ENCODE results near the gene PTPRG. TPM values are rescaled to one million over a fixed set of nuclear protein-coding genes. Genes with fewer than 3 reads are reported as not detected.

The PTPRG gene
- total and polyA plus RNA-seq, 2 of the 13 experiments (the other 11 are each of a cell fraction or from before 2014, with no cell fraction given): 8.0 to 25.3 TPM

DNA sequence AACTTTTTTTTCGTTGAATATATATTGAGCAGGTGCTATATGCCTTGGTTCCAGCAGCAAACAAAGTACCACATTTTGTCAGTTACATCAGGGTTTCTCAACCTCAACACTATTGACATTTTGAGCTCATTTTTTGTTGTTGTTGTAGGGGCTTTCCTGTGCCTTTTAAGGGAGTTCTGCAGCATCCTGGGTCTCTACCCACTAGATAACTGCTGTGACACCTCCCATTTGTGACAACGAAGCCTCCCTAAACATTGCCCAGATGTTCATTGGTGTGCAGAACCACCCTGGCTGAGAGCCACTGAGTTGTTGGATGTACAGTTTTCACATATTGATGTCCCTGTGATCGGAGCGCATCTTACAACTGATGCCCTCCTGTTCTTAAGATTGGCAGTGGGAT is 382.6 kb downstream of the PTPRG start (continued):
- TF ChIP-seq, protein P1, sequence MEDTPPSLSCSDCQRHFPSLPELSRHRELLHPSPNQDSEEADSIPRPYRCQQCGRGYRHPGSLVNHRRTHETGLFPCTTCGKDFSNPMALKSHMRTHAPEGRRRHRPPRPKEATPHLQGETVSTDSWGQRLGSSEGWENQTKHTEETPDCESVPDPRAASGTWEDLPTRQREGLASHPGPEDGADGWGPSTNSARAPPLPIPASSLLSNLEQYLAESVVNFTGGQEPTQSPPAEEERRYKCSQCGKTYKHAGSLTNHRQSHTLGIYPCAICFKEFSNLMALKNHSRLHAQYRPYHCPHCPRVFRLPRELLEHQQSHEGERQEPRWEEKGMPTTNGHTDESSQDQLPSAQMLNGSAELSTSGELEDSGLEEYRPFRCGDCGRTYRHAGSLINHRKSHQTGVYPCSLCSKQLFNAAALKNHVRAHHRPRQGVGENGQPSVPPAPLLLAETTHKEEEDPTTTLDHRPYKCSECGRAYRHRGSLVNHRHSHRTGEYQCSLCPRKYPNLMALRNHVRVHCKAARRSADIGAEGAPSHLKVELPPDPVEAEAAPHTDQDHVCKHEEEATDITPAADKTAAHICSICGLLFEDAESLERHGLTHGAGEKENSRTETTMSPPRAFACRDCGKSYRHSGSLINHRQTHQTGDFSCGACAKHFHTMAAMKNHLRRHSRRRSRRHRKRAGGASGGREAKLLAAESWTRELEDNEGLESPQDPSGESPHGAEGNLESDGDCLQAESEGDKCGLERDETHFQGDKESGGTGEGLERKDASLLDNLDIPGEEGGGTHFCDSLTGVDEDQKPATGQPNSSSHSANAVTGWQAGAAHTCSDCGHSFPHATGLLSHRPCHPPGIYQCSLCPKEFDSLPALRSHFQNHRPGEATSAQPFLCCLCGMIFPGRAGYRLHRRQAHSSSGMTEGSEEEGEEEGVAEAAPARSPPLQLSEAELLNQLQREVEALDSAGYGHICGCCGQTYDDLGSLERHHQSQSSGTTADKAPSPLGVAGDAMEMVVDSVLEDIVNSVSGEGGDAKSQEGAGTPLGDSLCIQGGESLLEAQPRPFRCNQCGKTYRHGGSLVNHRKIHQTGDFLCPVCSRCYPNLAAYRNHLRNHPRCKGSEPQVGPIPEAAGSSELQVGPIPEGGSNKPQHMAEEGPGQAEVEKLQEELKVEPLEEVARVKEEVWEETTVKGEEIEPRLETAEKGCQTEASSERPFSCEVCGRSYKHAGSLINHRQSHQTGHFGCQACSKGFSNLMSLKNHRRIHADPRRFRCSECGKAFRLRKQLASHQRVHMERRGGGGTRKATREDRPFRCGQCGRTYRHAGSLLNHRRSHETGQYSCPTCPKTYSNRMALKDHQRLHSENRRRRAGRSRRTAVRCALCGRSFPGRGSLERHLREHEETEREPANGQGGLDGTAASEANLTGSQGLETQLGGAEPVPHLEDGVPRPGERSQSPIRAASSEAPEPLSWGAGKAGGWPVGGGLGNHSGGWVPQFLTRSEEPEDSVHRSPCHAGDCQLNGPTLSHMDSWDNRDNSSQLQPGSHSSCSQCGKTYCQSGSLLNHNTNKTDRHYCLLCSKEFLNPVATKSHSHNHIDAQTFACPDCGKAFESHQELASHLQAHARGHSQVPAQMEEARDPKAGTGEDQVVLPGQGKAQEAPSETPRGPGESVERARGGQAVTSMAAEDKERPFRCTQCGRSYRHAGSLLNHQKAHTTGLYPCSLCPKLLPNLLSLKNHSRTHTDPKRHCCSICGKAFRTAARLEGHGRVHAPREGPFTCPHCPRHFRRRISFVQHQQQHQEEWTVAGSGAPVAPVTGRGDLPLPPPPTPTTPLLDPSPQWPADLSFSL (CRISPR knock-in tag; IDR thresholded peaks at IDR 0.05): no peak
- no peak for TF ChIP-seq POLR2AphosphoS2 (IDR thresholded peaks at IDR 0.05; ENCODE audit: low read depth, low read length)

DNA sequence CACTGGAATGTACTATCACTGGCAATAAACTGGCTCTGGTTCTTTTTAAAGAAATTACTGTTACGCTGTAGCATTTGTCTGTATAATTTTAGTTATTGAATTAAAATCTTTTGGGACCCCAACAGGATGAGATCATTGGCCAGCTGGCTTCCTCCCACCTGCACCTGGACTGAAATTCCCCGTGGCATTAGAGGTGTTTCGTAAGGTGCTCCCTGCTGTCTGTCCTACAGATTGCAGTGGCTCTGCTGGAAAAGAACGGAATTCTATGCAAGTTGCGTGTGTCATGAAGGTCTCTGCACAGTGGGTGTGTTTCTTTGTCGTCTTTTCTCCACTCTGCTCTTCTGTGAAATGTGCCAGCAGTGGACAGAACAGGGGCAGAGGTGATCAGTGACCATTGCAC is 383.4 kb downstream of the PTPRG start:
- Histone ChIP-seq H3K79me2 (ENCODE audit: insufficient read depth, low read length) (no peaks in the 10 kb centered on the region), H4K20me1 (ENCODE audit: insufficient read depth, low read length) (no peaks in the 10 kb centered on the region; the same call in 1 of the 2 replicates), H3K9ac (ENCODE audit: insufficient read depth, low read depth, low read length) (no peak overlapping the region), H3K4me3 (replicated peaks in 1 of 3; ENCODE audit: insufficient read depth in 1 of 3, low read depth in 2 of 3, low read length in 3 of 3) (no peak overlapping the region), H3K4me1 (ENCODE audit: insufficient read depth, low read length) (0 out of 2 replicates have a peak, but pooled peaks cover 10% of the 10 kb centered on the region), H3K4me2 (ENCODE audit: low read depth, low read length) (no peak overlapping the region), H3K27ac (ENCODE audit: extremely low read length, insufficient read depth, low read length) (no peak overlapping the region), H3K9me3 (ENCODE audit: low read length) (no peaks in the 10 kb centered on the region), H3K36me3 (replicated peaks in 1 of 2; ENCODE audit: control insufficient read depth in 1 of 2, insufficient read depth in 2 of 2, low read length in 2 of 2) (no peaks in the 10 kb centered on the region), H3K27me3 (ENCODE audit: control insufficient read depth in 1 of 2, insufficient read depth in 2 of 2, low read length in 2 of 2) (no peaks in the 10 kb centered on the region), H2AFZ (ENCODE audit: low read length) (no peak overlapping the region)
- ATAC-seq: no peak; the same call in 2 of the 3 replicates
- 74% methylated on average over 6 of the region's 6 CpGs for WGBS (ENCODE audit: low lambda C conversion rate)
- in situ Hi-C loops (cut with HindIII; ENCODE audit: extremely low pct_ligation_motif_present, low pct_unique_long_range_greater_than_20kb): no loop called here
- DNase-seq (ENCODE audit: low spot score): no peak
- intact Hi-C loops (cut with micrococcal nuclease; ENCODE audit: unreplicated experiment): no loop called here
- CTCF ChIA-PET (ENCODE audit: low intra/inter-chr PET ratio, low total read pairs): no interaction called here
- POLR2A ChIA-PET: no interaction called here
- BruUV-seq (replicated peaks): no TSS peak
- FAIRE-seq: no peak
- TF ChIP-seq MAZ (IDR thresholded peaks at IDR 0.05; ENCODE audit: borderline replicate concordance, low read depth, low read length) (no peak), MAZ (CRISPR knock-in tag; IDR thresholded peaks at IDR 0.05; ENCODE audit: low read depth) (no peak), SAP130 (CRISPR knock-in tag; IDR thresholded peaks at IDR 0.05; ENCODE audit: low read depth) (no peak), ZNF652 (CRISPR knock-in tag; IDR thresholded peaks at IDR 0.05; ENCODE audit: borderline replicate concordance, low read depth) (no peak), MYNN (CRISPR knock-in tag; IDR thresholded peaks at IDR 0.05; ENCODE audit: low read depth) (no peak)
- TF ChIP-seq, protein P2, sequence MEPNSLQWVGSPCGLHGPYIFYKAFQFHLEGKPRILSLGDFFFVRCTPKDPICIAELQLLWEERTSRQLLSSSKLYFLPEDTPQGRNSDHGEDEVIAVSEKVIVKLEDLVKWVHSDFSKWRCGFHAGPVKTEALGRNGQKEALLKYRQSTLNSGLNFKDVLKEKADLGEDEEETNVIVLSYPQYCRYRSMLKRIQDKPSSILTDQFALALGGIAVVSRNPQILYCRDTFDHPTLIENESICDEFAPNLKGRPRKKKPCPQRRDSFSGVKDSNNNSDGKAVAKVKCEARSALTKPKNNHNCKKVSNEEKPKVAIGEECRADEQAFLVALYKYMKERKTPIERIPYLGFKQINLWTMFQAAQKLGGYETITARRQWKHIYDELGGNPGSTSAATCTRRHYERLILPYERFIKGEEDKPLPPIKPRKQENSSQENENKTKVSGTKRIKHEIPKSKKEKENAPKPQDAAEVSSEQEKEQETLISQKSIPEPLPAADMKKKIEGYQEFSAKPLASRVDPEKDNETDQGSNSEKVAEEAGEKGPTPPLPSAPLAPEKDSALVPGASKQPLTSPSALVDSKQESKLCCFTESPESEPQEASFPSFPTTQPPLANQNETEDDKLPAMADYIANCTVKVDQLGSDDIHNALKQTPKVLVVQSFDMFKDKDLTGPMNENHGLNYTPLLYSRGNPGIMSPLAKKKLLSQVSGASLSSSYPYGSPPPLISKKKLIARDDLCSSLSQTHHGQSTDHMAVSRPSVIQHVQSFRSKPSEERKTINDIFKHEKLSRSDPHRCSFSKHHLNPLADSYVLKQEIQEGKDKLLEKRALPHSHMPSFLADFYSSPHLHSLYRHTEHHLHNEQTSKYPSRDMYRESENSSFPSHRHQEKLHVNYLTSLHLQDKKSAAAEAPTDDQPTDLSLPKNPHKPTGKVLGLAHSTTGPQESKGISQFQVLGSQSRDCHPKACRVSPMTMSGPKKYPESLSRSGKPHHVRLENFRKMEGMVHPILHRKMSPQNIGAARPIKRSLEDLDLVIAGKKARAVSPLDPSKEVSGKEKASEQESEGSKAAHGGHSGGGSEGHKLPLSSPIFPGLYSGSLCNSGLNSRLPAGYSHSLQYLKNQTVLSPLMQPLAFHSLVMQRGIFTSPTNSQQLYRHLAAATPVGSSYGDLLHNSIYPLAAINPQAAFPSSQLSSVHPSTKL (CRISPR knock-in tag; IDR thresholded peaks at IDR 0.05): no peak
- TF ChIP-seq, protein P3, sequence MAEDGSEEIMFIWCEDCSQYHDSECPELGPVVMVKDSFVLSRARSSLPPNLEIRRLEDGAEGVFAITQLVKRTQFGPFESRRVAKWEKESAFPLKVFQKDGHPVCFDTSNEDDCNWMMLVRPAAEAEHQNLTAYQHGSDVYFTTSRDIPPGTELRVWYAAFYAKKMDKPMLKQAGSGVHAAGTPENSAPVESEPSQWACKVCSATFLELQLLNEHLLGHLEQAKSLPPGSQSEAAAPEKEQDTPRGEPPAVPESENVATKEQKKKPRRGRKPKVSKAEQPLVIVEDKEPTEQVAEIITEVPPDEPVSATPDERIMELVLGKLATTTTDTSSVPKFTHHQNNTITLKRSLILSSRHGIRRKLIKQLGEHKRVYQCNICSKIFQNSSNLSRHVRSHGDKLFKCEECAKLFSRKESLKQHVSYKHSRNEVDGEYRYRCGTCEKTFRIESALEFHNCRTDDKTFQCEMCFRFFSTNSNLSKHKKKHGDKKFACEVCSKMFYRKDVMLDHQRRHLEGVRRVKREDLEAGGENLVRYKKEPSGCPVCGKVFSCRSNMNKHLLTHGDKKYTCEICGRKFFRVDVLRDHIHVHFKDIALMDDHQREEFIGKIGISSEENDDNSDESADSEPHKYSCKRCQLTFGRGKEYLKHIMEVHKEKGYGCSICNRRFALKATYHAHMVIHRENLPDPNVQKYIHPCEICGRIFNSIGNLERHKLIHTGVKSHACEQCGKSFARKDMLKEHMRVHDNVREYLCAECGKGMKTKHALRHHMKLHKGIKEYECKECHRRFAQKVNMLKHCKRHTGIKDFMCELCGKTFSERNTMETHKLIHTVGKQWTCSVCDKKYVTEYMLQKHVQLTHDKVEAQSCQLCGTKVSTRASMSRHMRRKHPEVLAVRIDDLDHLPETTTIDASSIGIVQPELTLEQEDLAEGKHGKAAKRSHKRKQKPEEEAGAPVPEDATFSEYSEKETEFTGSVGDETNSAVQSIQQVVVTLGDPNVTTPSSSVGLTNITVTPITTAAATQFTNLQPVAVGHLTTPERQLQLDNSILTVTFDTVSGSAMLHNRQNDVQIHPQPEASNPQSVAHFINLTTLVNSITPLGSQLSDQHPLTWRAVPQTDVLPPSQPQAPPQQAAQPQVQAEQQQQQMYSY (CRISPR knock-in tag; IDR thresholded peaks at IDR 0.05): no peak

All from HepG2 (cell line).